Measurements from ENCODE around the gene CAD.

- TF ChIP-seq CTCF (IDR thresholded peaks at IDR 0.05) (no peak), POLR2A (IDR thresholded peaks at IDR 0.05) (no peak), EP300 (IDR thresholded peaks at IDR 0.05) (no peak)
Measured at GRCh38 chr2:27222407-27222806, 5.2 kb downstream of the CAD start.

Data from ovary (tissue), 3 donors.